Glomerular visceral epithelial cell (primary cell): ENCODE results near the gene SANBR.
"Not testable (repeated sequence)": the region's sequence is repeated elsewhere in the genome, so short reads cannot be mapped to it uniquely, and the experiment has no call there.

Experiments used
- DNase-seq: peaks from one replicate; pipeline ENCODE4 v3.0.0-alpha.2; 2016; ENCODE audit errors: extremely low spot score

Gene SANBR

DNA sequence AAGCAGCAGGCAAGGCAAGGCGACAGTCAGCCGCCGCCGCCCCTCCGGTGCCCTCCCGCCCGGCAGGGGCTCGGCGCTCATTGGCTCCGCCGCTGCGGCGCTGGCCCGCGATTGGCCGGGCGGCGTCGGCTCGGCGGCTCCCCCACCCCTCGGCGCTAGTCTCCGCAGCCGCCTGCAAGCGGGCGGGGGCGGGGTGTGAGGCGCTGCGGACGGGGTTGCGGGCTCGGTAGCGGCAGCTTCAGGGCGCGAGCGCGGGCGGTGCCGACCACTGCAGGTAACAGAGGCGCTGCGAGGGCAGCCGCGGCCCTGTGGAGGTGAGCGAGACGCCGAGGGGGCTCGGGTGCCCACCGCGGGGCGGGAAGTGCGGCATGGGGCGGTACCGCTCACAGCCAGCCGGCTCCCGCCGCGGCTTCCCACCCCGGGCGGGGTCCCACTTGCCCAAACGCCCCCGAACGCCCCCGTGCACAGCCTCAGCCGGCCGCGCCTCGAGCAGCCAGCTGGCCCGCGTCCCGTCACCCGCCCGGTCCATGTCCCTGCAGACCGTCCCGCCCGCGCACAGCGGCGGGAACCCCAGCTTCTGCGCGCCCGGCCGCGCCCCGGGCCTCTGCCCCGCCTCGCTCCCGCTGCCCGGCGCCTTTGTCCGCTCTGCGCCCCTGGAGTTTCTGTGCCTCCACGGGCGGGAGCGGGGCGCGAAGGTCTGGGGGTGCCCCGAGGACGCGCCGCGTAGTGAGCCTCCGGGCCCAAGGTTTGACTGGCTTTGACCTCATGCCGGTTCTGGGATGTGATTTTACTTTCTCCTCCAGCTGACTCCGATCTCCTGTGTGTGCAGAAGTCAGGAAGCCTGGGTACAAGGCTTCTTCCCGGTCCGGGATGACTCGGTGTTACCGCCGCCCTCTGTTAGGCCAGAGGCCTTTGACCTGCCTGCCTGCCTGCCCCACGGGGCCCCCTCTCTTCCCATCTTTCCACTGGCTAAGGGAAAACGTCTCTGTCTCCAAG is at the start of gene SANBR:
SANBR (plus strand) TSS at position 158 of the 996 bp plus-strand sequence. CDS start 4,480 bp downstream, outside the sequence.
- peak; percentile 87 for DNase-seq

- DNase-seq = no peak
These were observed 49.7 kb upstream of the SANBR start for GRCh38 chr2:61015976-61016375.

- no peak for DNase-seq
These were observed 49.2 kb upstream of the SANBR start for GRCh38 chr2:61016392-61017002.

DNA sequence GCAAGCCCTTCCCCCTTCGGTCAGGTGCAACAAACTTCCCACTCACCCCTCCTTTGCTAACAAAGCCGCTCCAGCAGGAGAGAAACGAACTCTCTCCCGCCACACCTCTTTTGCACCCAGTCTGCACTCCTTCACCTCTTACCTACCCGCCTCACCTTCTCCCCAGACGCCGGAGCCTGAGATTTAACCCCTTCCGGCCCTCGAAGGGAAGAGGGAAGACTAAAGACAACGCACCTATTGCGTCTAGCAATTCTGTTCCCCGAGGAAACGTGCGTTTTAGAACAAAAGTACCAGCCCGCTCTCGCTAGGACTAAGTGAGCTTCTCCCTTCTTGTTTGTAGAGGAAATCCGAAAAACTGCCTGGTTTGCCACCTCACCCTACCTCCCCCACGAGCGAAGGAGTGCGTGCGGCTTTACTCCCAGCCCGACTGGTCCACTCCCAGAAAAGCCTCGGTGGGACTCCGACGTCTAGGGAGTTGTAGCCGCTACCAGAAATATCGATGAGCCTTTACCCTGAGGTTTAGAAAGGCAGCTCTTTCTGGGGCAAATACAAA is 48.6 kb upstream of the SANBR start:
- peak; percentile 69 for DNase-seq

DNA sequence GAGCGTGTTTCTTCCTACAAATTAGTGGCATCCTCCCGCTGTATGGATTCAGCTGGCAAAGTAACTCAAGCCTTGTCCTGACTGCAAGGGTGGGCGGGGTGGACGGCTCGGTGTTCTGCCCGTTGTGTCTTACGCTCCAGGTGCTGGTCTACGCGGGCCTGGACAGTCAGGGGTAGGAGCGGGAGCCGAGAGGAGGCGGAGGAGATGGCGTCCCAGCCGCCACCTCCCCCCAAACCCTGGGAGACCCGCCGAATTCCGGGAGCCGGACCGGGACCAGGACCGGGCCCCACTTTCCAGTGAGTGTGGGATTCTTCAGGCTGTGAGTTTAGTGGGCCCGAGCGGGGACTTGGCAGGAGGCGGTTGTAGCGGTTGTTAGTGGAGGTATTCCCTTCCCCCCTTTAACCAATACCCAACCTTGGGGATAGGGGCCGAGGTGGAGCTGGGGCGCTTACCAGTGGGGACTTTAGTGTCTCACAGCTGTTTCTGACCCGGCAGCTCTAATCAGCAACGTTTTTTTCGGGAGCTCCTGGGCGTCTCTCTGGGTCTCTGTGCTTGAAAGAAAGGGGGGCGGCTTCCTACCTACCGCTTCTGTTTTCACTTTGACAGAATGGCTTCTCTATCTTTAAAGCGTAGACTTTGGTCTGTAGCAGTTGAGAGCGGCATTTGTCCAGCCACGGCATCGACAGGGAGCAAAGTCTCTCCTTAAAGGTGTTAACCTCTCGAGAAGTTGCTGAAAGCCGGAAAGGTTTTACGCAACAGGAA is 47.9 kb upstream of the SANBR start, which contains the start of the genes PEX13 and PUS10:
PEX13 (plus strand) TSS at position 165 of the 762 bp plus-strand sequence; CDS start at position 205, 40 bp downstream.
PUS10 (minus strand) TSS at position 700 of the 762 bp plus-strand sequence. CDS start 6,365 bp downstream, outside the sequence.
- DNase-seq = peak; percentile 68

- DNase-seq = no peak
These were observed 47.3 kb upstream of the SANBR start for GRCh38 chr2:61018318-61018755.

DNA sequence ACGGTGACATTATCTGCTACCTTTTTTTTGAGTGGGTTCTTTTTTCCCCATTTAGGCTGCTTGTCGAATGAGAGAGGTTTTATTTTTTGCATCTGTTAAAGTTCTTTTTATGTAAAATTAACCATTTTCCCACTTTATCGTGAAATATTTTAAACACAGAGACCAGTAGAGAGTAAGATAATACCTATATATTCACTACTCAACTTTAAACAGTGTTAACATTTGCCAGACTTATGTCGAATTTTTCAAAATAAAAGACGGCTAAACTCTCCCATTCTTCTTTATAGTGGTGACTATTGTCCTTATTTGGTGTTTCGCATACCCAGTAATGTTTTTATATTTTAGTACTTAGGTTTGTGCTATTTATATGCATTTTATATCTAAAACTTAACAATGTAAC is 46.9 kb upstream of the SANBR start:
- DNase-seq = no peak

- DNase-seq = no peak
These were observed 44.4 kb upstream of the SANBR start for GRCh38 chr2:61021228-61021660.

DNA sequence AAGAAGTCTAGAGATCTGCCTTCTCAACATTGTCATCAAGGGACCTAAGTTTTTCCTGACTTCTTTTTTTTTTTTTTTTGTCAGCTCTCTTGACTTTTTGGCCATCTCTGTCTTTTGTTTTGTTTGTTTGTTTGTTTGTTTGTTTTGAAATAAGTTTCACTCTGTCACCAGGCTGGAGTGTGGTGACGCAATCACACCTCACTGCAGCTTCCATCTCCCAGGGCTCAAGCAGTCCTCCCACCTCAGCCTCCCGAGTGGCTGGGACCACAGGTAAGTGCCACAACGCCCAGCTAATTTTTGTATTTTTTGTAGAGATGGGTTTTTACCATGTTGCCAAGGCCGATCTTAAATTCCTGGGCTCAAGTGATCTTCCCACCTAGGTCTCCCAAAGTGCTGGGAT is 42.0 kb upstream of the SANBR start:
- no peak for DNase-seq

GRCh38 chr2:61029533-61029932 is 36.1 kb upstream of the SANBR start:
- no peak for DNase-seq

DNA sequence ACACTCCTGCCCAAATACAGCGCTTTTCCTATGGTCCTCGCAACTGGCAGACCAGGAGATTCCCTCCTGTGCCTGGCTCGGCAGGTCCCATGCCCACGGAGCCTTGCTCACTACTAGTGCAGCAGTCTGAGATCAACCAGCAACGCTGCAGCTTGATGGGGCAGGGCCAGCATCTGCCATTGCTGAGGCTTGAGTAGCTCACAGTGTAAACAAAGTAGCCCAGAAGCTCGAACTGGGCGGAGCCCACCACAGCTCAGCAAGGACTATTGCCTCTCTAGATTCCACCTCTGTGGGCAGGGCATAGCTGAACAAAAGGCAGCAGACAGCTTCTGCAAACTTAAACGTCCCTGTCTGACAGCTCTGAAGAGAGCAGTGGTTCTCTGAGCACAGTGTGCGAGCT is 31.1 kb upstream of the SANBR start:
- not testable (repeated sequence) for DNase-seq

GRCh38 chr2:61036643-61037042 is 29.0 kb upstream of the SANBR start:
- not testable (repeated sequence) for DNase-seq

GRCh38 chr2:61042807-61043206 is 22.9 kb upstream of the SANBR start:
- no peak for DNase-seq

GRCh38 chr2:61044636-61045035 is 21.0 kb upstream of the SANBR start:
- DNase-seq = no peak

GRCh38 chr2:61045226-61045625 is 20.4 kb upstream of the SANBR start:
- DNase-seq = no peak

DNA sequence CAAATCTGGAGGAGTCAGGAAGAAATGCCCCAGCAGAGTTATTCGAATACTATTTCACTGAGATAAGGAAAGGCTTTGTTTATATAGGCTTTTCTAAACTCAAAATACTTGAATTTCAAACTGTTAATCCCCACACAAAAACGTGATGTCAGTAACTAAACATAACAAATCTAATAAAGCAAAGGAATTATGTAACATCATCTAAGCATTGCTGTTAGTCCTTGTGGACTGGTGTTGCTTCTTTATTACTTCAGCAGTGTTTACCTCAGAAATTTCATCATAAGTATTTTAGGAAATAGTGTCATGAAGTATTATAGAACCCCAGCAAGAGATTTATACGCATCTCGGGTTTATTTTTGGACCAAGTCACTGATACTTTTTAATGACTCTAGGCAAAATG is 19.7 kb upstream of the SANBR start:
- no peak for DNase-seq

DNA sequence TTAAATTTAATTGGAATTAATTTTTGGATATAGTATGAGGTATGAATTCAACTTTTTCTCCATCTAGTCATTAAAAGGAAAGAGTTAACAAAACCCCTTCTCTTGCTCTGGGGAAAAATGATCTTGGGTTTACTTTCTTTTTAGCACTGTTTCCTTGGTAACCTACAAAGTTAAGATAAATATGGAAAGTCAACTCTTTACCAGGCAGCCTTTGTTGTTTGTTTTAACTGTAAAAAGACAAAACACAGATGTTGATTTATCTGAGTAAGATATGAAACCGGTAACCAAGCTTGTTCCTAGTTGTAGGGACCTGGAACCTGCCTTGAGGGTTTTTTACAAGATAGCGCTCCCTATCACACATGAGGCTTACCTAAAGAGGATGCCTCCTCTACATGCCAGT is 10.1 kb upstream of the SANBR start:
- DNase-seq = no peak

- DNase-seq = no peak
These were observed 8.1 kb upstream of the SANBR start for GRCh38 chr2:61057562-61057961.

GRCh38 chr2:61059382-61059781 is 6.3 kb upstream of the SANBR start:
- no peak for DNase-seq

DNA sequence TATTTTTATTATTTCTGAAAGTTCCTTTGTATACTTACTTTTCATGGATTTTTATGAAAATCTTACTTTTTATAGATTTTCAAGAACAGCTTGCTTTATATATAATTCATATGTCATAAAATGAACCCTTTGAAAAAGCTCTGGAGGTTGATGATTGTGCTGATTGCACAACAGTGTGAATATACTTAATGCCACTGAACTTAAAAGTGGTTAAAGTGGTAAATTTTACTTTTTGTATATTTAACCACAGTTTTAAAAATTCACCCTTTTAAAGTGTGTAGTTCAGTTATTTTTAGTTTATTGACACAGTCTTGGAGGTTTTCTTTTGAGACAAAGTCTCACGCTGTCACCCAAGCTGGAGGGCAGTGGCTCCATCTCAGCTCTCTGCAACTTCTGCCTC is 8.4 kb downstream of the SANBR start:
- no peak for DNase-seq

- no peak for DNase-seq
These were observed 20.2 kb downstream of the SANBR start for GRCh38 chr2:61085883-61086282.

DNA sequence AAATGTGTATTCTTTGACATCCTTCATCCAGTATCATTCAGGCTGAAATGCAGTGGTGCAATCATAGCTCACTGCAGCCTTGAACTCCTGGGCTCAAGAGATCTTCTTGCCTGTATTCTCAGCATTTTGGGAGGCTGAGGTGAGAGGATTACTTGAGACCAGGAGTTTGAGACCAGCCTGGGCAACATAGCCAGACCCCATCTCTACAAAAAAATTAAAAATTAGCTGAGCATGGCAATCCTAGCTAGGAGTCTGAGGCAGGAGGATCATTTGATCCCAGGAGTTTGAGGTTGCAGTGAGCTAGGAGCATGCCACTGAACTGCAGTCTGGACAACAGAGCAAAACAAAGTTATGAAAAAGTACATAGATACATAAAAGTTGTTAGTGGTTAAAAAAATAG is 24.1 kb downstream of the SANBR start:
- no peak for DNase-seq
